RWPE1 (cell line): ENCODE measurements around the gene CDC34.
A peak's percentile ranks its signal among the peaks of the same experiment; 100 is the strongest.

Source experiments
- CTCF ChIA-PET: fragments of 350-600 bp; sonication (Branson Sonifier 250); formaldehyde crosslinking; extraction: SDS; loops from one replicate; lab custom pipeline; 2021; lab: Yijun Ruan, JAX
- POLR2A ChIA-PET: fragments of 400-600 bp; formaldehyde crosslinking; extraction: SDS; loops from one replicate; lab custom pipeline; 2020; ENCODE audit warnings: antibody characterized with exemption; ENCODE audit not compliant: low non-redundant PET; lab: Yijun Ruan, JAX
- DNase-seq: peaks from one replicate; pipeline ENCODE4 v3.0.0; 2012; ENCODE audit warnings: low spot score
- H3K27ac ChIP-seq: fragments of 450-650 bp; 2 replicates; pipeline ENCODE4 v1.5.1; 2017
- TF ChIP-seq, protein P1 (sequence below): fragments of 450-650 bp; conservative IDR thresholded peaks from 2 replicates; pipeline ENCODE4 v1.5.1; 2017; ENCODE audit warnings: low read depth, mild to moderate bottlenecking

CDC34 gene

DNA sequence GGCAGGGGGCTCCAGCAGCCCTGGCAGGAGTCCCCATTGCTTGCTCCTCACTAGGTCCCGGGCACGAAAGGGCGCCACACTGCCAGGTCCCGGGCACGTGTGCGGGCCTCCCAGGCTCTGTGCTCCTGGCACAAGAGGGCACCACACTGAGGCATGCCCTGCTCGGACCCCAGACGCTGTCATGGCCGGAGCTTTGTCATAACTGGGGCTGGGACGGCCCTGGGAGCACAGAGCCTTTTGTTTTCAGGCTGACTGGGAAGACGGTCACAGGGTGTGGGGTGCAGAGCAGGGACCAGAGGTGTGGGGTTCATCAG is 48.2 kb downstream of the CDC34 start:
- no peak for DNase-seq
- ChIA-PET POLR2A (no interaction called here), CTCF (no interaction called here)

DNA sequence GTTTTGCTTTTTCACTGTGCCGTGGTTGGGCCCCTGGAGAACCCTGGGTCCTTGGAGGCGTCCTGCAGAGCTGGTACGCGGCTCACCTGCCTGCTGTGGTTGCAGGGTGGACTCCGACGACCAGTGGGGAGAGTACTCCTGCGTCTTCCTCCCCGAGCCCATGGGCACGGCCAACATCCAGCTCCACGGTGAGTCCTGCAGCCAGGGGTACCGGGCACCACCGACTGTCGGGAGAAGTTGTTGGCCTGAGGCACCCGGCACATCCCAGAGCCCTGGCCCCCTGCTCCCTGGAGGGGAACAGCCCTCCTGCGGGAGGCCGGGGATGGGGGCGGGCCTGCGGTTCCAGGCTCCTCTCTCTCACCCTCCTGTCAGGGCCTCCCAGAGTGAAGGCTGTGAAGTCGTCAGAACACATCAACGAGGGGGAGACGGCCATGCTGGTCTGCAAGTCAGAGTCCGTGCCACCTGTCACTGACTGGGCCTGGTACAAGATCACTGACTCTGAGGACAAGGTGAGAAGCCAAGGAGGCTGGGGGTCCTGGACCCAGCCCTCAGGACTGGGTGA is 48.8 kb downstream of the CDC34 start:
- TF ChIP-seq, protein P1, sequence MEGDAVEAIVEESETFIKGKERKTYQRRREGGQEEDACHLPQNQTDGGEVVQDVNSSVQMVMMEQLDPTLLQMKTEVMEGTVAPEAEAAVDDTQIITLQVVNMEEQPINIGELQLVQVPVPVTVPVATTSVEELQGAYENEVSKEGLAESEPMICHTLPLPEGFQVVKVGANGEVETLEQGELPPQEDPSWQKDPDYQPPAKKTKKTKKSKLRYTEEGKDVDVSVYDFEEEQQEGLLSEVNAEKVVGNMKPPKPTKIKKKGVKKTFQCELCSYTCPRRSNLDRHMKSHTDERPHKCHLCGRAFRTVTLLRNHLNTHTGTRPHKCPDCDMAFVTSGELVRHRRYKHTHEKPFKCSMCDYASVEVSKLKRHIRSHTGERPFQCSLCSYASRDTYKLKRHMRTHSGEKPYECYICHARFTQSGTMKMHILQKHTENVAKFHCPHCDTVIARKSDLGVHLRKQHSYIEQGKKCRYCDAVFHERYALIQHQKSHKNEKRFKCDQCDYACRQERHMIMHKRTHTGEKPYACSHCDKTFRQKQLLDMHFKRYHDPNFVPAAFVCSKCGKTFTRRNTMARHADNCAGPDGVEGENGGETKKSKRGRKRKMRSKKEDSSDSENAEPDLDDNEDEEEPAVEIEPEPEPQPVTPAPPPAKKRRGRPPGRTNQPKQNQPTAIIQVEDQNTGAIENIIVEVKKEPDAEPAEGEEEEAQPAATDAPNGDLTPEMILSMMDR, result no peak
- peak overlapping the region; percentile 99 for H3K27ac ChIP-seq
- ChIA-PET POLR2A (no interaction called here), CTCF (no interaction called here)
- no peak for DNase-seq

More for the DNA sequence above, 48.2 kb downstream of the CDC34 start:
- TF ChIP-seq, protein P1, result no peak
- H3K27ac ChIP-seq, result peak overlapping the region; percentile 99

DNA sequence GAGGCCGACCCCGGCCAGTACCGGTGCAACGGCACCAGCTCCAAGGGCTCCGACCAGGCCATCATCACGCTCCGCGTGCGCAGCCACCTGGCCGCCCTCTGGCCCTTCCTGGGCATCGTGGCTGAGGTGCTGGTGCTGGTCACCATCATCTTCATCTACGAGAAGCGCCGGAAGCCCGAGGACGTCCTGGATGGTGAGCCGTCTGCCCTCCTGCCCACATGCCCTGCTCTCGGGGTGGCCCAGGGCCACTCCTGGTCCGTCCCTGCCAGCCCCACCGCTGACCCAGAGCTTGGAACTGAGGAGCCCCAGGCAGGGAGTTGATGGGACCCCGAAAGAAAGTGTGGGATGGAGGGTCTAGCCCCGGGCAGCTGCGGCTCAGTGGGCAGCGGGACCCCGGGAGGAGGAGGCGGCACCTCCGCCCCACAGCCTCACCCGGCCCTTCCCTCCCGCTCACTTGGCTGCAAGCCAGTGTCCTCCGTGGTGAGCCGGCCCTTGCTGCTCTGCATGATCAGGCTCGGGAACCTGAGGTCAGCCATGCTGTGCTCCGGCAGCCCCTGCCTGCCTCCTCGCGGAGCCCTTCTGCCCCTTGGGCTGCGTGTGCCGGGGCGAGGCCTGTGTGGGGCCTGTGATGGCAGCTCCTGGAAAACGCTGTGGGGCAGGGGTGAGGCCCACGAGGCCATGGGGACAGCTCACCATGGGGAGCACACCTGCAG is 50.0 kb downstream of the CDC34 start:
- POLR2A ChIA-PET, result no interaction called here
- TF ChIP-seq, protein P1, result no peak
- no peak for DNase-seq
- H3K27ac ChIP-seq, result peak overlapping the region; percentile 56; the same call in 1 of the 2 replicates
- CTCF ChIA-PET, result interaction anchor here (0.6 kb wide), 1 partner anchor 238 kb away, joined by 3 read pairs; no protein-coding TSS in a partner anchor

DNA sequence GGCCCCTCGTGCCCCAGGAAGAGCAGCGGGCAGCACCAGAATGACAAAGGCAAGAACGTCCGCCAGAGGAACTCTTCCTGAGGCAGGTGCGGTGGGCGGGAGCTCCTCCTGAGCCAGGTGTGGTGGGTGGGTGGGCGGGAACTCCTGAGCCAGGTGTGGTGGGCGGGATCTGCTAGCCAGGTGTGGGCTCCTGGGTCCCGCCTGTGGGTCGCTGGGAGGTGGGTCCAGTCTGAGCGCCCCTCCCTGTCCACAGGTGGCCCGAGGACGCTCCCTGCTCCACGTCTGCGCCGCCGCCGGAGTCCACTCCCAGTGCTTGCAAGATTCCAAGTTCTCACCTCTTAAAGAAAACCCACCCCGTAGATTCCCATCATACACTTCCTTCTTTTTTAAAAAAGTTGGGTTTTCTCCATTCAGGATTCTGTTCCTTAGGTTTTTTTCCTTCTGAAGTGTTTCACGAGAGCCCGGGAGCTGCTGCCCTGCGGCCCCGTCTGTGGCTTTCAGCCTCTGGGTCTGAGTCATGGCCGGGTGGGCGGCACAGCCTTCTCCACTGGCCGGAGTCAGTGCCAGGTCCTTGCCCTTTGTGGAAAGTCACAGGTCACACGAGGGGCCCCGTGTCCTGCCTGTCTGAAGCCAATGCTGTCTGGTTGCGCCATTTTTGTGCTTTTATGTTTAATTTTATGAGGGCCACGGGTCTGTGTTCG is 51.1 kb downstream of the CDC34 start:
- ChIA-PET POLR2A (interaction anchor here (0.6 kb wide), 1 partner anchor 93 kb away, joined by 4 read pairs; no protein-coding TSS in a partner anchor), CTCF (interaction anchor here (0.6 to 0.7 kb wide), 2 partner anchors 99 to 237 kb away, joined by 3 read pairs; no protein-coding TSS in a partner anchor)
- TF ChIP-seq, protein P1, result no peak
- no peak for DNase-seq
- H3K27ac ChIP-seq, result peak overlapping the region; percentile 56

DNA sequence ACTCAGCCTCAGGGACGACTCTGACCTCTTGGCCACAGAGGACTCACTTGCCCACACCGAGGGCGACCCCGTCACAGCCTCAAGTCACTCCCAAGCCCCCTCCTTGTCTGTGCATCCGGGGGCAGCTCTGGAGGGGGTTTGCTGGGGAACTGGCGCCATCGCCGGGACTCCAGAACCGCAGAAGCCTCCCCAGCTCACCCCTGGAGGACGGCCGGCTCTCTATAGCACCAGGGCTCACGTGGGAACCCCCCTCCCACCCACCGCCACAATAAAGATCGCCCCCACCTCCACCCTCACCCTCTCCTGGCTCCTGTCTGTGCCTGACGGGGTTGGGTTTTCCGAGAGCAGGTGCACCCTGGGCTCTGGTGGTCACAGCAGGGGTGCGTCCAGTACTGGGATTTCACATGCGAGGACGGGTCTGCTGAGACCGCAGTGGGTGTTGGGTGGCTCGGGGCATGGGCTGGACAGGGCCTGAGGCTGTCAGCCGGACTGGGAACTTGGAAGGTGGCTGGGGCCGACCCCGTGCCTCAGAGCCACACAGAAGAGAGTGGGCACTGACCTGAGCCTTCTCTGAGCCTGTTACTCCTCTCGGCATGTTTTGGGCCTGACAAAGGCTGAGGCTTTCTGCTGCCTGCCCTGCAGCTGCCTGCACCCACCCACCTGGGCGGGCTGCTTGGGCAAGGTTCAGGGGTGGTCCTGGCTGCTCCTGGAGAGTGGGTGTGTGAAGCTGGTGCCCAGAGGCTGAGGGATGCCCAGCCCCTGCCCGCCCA is 51.8 kb downstream of the CDC34 start:
- H3K27ac ChIP-seq, result peak overlapping the region; percentile 56
- POLR2A ChIA-PET, result interaction anchor here (0.6 kb wide), 2 partner anchors 51 to 92 kb away, joined by 3 to 4 read pairs; no protein-coding TSS in a partner anchor
- CTCF ChIA-PET, result interaction anchor here (0.6 to 1.5 kb wide), 5 partner anchors 11 to 122 kb away, joined by 3 to 4 read pairs (median 3); partner anchors contain the start of gene BSG

More for the DNA sequence above, 51.8 kb downstream of the CDC34 start:
- TF ChIP-seq, protein P1, result no peak
- no peak for DNase-seq
